OCI-LY1 (cell line): ENCODE data around the gene HOXD9.

Experiments
- H2AFZ ChIP-seq: fragments of 200-600 bp; sonication (generic), shearing (Covaris generic); 2 replicates; pipeline ENCODE4 v1.6.0; 2014; ENCODE audit warnings: antibody characterized with exemption, mild to moderate bottlenecking, low read length
- H3F3A ChIP-seq: fragments of 200-600 bp; sonication (generic), shearing (Covaris generic); 2 replicates; pipeline ENCODE4 v1.6.0; 2014; ENCODE audit warnings: mild to moderate bottlenecking, antibody characterized with exemption, low read length, moderate library complexity; ENCODE audit not compliant: insufficient read depth
- H3K27ac ChIP-seq: fragments of 200-600 bp; sonication (generic); 2 replicates; pipeline ENCODE4 v1.5.1; 2014; ENCODE audit warnings: low read length, mixed run types, mild to moderate bottlenecking, low read depth; ENCODE audit not compliant: poor library complexity, severe bottlenecking
- H3K27me3 ChIP-seq: fragments of 200-600 bp; sonication (generic); 2 replicates; pipeline ENCODE4 v1.6.0; 2014; ENCODE audit warnings: antibody characterized with exemption, mild to moderate bottlenecking, low read length, moderate library complexity; ENCODE audit not compliant: insufficient read depth
- H3K36me3 ChIP-seq: fragments of 200-600 bp; sonication (generic); 2 replicates; pipeline ENCODE4 v1.6.1; 2014; ENCODE audit warnings: mild to moderate bottlenecking, antibody characterized with exemption, low read length, moderate library complexity, mixed read lengths; ENCODE audit not compliant: insufficient read depth
- H3K4me1 ChIP-seq: fragments of 200-600 bp; sonication (generic); 2 replicates; pipeline ENCODE4 v1.5.1; 2014; ENCODE audit warnings: mild to moderate bottlenecking, low read length, moderate library complexity; ENCODE audit not compliant: insufficient read depth, severe bottlenecking
- H3K4me2 ChIP-seq: fragments of 200-600 bp; sonication (generic), shearing (Covaris generic); 2 replicates; pipeline ENCODE4 v1.6.1; 2014; ENCODE audit warnings: low read length
- H3K4me3 ChIP-seq: fragments of 200-600 bp; sonication (generic); 2 replicates; pipeline ENCODE4 v1.5.1; 2014; ENCODE audit warnings: low read length, low read depth, mild to moderate bottlenecking, mixed read lengths; ENCODE audit not compliant: poor library complexity, severe bottlenecking
- H3K79me2 ChIP-seq: fragments of 200-600 bp; shearing (Covaris generic); 2 replicates; pipeline ENCODE4 v1.6.1; 2016; ENCODE audit warnings: mixed run types, low read length, mixed read lengths; ENCODE audit not compliant: insufficient read depth
- H3K9ac ChIP-seq: fragments of 200-600 bp; sonication (generic), shearing (Covaris generic); 2 replicates; pipeline ENCODE4 v1.6.1; 2014; ENCODE audit warnings: mild to moderate bottlenecking, low read length, mixed read lengths
- H3K9me2 ChIP-seq: fragments of 200-600 bp; sonication (generic), shearing (Covaris generic); 2 replicates; pipeline ENCODE4 v1.6.1; 2014; ENCODE audit warnings: low read depth, mild to moderate bottlenecking, low read length, mixed read lengths
- H3K9me3 ChIP-seq: fragments of 200-600 bp; shearing (Covaris generic); 2 replicates; pipeline ENCODE4 v1.6.1; 2014; ENCODE audit warnings: low read length, mixed read lengths
- H4K20me1 ChIP-seq: fragments of 200-600 bp; sonication (generic), shearing (Covaris generic); 2 replicates; pipeline ENCODE4 v1.6.0; 2016; ENCODE audit warnings: mild to moderate bottlenecking, low read length; ENCODE audit not compliant: insufficient read depth
- EZH2 ChIP-seq: fragments of 200-600 bp; sonication (generic), shearing (Covaris generic); IDR thresholded peaks from 2 replicates; pipeline ENCODE4 v1.8.0; 2017; ENCODE audit warnings: borderline replicate concordance, mixed run types, mild to moderate bottlenecking, antibody characterized with exemption, low read length, moderate library complexity, mixed read lengths
- TF ChIP-seq, protein P1 (sequence below): fragments of 200-600 bp; sonication (generic), shearing (Covaris generic); IDR thresholded peaks from 2 replicates; pipeline ENCODE4 v1.5.1; 2017; ENCODE audit warnings: mild to moderate bottlenecking, antibody characterized with exemption, low read length, moderate library complexity, mixed read lengths

HOXD9 gene

DNA sequence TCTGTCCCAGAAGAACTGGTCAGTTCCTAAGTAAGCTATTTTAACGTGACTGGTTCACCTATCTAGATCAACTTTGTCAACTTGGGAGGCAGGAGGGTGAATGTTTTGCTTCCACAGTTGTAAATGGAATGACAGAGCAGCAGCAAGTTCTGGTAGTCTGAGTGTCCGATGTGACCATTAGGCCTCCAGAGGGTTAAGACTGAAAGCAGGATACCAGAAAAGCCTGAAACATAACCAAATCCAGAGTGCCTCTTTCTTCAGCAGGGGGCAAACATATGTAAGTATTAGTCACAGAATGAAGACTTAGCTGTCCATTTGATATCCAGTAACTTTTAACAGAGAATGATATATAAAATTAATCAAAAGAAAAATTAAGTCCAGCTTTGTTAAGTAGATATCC, 43.8 kb downstream of the HOXD9 start:
- TF ChIP-seq EZH2, result no peak
- TF ChIP-seq, protein P1, sequence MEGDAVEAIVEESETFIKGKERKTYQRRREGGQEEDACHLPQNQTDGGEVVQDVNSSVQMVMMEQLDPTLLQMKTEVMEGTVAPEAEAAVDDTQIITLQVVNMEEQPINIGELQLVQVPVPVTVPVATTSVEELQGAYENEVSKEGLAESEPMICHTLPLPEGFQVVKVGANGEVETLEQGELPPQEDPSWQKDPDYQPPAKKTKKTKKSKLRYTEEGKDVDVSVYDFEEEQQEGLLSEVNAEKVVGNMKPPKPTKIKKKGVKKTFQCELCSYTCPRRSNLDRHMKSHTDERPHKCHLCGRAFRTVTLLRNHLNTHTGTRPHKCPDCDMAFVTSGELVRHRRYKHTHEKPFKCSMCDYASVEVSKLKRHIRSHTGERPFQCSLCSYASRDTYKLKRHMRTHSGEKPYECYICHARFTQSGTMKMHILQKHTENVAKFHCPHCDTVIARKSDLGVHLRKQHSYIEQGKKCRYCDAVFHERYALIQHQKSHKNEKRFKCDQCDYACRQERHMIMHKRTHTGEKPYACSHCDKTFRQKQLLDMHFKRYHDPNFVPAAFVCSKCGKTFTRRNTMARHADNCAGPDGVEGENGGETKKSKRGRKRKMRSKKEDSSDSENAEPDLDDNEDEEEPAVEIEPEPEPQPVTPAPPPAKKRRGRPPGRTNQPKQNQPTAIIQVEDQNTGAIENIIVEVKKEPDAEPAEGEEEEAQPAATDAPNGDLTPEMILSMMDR, result no peak
- no peaks in the 10 kb centered on the region for H3K4me1 ChIP-seq
- H4K20me1 ChIP-seq, result no peaks in the 10 kb centered on the region
- H3K4me3 ChIP-seq, result no peak overlapping the region
- no peak overlapping the region for H2AFZ ChIP-seq
- H3K27ac ChIP-seq, result no peak overlapping the region
- no peak overlapping the region for H3K9ac ChIP-seq
- peaks cover 5% of the 10 kb centered on the region; the same call in 1 of the 2 replicates for H3K27me3 ChIP-seq
- no peaks in the 10 kb centered on the region for H3K79me2 ChIP-seq
- no peaks in the 10 kb centered on the region for H3F3A ChIP-seq
- H3K9me2 ChIP-seq, result no peaks in the 10 kb centered on the region
- H3K36me3 ChIP-seq, result no peaks in the 10 kb centered on the region
- no peaks in the 10 kb centered on the region for H3K9me3 ChIP-seq
- no peak overlapping the region for H3K4me2 ChIP-seq

DNA sequence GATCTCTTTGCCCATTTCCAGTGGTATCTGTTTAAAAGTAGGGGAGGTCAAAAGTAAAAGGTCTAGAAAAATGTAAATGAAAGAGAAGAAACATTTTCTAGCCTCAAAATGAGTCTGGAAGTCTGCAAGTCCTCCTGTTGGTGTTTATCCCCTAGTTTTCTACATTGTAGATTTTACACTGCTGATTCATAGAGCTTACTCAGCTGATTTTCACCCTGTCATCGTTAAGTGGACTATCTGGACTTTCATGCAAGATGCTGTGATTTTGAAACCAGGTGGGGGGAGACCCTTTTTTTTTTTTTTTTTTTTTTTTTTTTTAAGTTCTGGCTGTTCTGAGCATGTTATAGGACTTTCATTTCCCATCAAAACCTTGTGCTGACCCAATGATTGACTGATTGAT, 44.9 kb downstream of the HOXD9 start:
- no peak overlapping the region for H3K4me3 ChIP-seq
- H3K36me3 ChIP-seq, result no peaks in the 10 kb centered on the region
- no peak overlapping the region for H3K4me2 ChIP-seq
- H3K9ac ChIP-seq, result no peak overlapping the region
- no peak overlapping the region for H2AFZ ChIP-seq
- H3K9me3 ChIP-seq, result no peaks in the 10 kb centered on the region
- no peaks in the 10 kb centered on the region for H3F3A ChIP-seq
- H4K20me1 ChIP-seq, result no peaks in the 10 kb centered on the region
- H3K27me3 ChIP-seq, result peaks cover 5% of the 10 kb centered on the region; the same call in 1 of the 2 replicates
- H3K79me2 ChIP-seq, result no peaks in the 10 kb centered on the region
- H3K4me1 ChIP-seq, result no peaks in the 10 kb centered on the region
- H3K9me2 ChIP-seq, result no peaks in the 10 kb centered on the region
- TF ChIP-seq EZH2, result no peak
- TF ChIP-seq, protein P1, result no peak
- H3K27ac ChIP-seq, result no peak overlapping the region

DNA sequence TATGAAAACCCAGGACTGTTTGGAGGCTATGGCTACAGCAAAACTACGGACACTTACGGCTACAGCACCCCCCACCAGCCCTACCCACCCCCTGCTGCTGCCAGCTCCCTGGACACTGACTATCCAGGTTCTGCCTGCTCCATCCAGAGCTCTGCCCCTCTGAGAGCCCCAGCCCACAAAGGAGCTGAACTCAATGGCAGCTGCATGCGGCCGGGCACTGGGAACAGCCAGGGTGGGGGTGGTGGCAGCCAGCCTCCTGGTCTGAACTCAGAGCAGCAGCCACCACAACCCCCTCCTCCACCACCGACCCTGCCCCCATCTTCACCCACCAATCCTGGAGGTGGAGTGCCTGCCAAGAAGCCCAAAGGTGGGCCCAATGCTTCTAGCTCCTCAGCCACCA, 46.7 kb downstream of the HOXD9 start:
- Histone ChIP-seq H3K27me3 (no peaks in the 10 kb centered on the region; the same call in 1 of the 2 replicates), H3K4me2 (no peak overlapping the region), H3K9me3 (no peaks in the 10 kb centered on the region), H3K9ac (no peak overlapping the region), H3K79me2 (no peaks in the 10 kb centered on the region), H3K4me1 (no peaks in the 10 kb centered on the region), H4K20me1 (no peaks in the 10 kb centered on the region), H3K9me2 (no peaks in the 10 kb centered on the region), H3K27ac (no peak overlapping the region), H3K4me3 (no peak overlapping the region), H3F3A (no peaks in the 10 kb centered on the region), H3K36me3 (no peaks in the 10 kb centered on the region), H2AFZ (no peak overlapping the region)
- no peak for TF ChIP-seq EZH2
- TF ChIP-seq, protein P1, result no peak
